K562 (cell line): Measurements from ENCODE around the gene C1orf174. TPM values are rescaled to one million over a fixed set of nuclear protein-coding genes. Genes with fewer than 3 reads are reported as not detected.

Source experiments
- ATAC-seq: fragments of 200-7000 bp; cut with Tn5 transposase; 3 replicates; pipeline ENCODE4 v1.9.1; 2020; ENCODE audit warnings: moderate library complexity
- BruUV-seq: library from RNA; stranded (reverse); fragments of 400-500 nt; replicated peaks from 2 replicates; lab custom pipeline; 2021; lab: Mats Ljungman, UMichigan
- CTCF ChIA-PET: fragments of 300-600 bp; formaldehyde crosslinking; extraction: SDS; loops from one replicate; lab custom pipeline; 2021; ENCODE audit warnings: low intra/inter-chr PET ratio; lab: Yijun Ruan, JAX
- POLR2A ChIA-PET: fragments of 300-600, 350-650 bp; sonication (Branson Sonifier 250); formaldehyde crosslinking; extraction: SDS; loops from one replicate; lab custom pipeline; 2021; ENCODE audit warnings: antibody characterized with exemption, inconsistent platforms; lab: Yijun Ruan, JAX
- DNase-seq, 4 experiments: peaks; one replicate each; pipeline versions ENCODE4 v3.0.0 to v3.0.0-alpha.2; 2011 to 2018; ENCODE audit warnings: low spot score in 3 of 4, mixed read lengths in 3 of 4; ENCODE audit errors: extremely low read depth in 1 of 4
- FAIRE-seq: peaks from 2 replicates; lab custom pipeline; 2011; peaks lifted over from hg19 to GRCh38; lab: Jason Lieb, UNC
- H2AFZ ChIP-seq: 2 replicates; pipeline ENCODE4 v1.6.0; 2011; ENCODE audit warnings: low read depth, low read length, control low read depth, inconsistent platforms
- H3K27ac ChIP-seq: fragments of 200-600 bp; 3 replicates; pipeline ENCODE4 v1.8.0; 2011; ENCODE audit warnings: low read depth, mild to moderate bottlenecking, control low read depth, inconsistent platforms, low read length, moderate library complexity, mixed read lengths; ENCODE audit errors: extremely low read depth
- H3K27me3 ChIP-seq, 2 experiments: fragments of 300-600 bp in 1 of 2; 2 replicates in 1 of 2; 3 replicates in 1 of 2; pipeline versions ENCODE4 v1.6.0 to v1.8.0; 2011; ENCODE audit warnings: inconsistent platforms in 2 of 2, low read length in 2 of 2, mild to moderate bottlenecking in 1 of 2, mixed read lengths in 1 of 2, moderate library complexity in 1 of 2; ENCODE audit not compliant: control insufficient read depth in 2 of 2, insufficient read depth in 2 of 2
- H3K36me3 ChIP-seq: fragments of 300-600 bp; 3 replicates; pipeline ENCODE4 v1.8.0; 2011; ENCODE audit warnings: mild to moderate bottlenecking, low read length, inconsistent platforms; ENCODE audit not compliant: control insufficient read depth, insufficient read depth
- H3K4me1 ChIP-seq, 2 experiments: fragments of 200-600 bp in 1 of 2; replicated peaks in 1 of 2; 2 replicates in 1 of 2; 3 replicates in 1 of 2; pipeline versions ENCODE4 v1.5.1 to v1.8.0; 2011; ENCODE audit warnings: inconsistent platforms in 2 of 2, low read length in 2 of 2, mild to moderate bottlenecking in 1 of 2, mixed read lengths in 1 of 2, moderate library complexity in 1 of 2; ENCODE audit not compliant: control insufficient read depth in 2 of 2, insufficient read depth in 2 of 2
- H3K4me2 ChIP-seq: 2 replicates; pipeline ENCODE4 v1.6.1; 2011; ENCODE audit warnings: low read length, control low read depth, inconsistent platforms, mixed read lengths; ENCODE audit not compliant: insufficient read depth
- H3K4me3 ChIP-seq: fragments of 200-600 bp; sonication (generic), shearing (Covaris generic); 2 replicates; pipeline ENCODE4 v1.5.1; 2016; ENCODE audit warnings: control low read depth, inconsistent platforms
- H3K79me2 ChIP-seq: fragments of 200-600 bp; 3 replicates; pipeline ENCODE4 v1.8.0; 2011; ENCODE audit warnings: low read length, inconsistent platforms; ENCODE audit not compliant: control insufficient read depth, insufficient read depth
- H3K9ac ChIP-seq, 2 experiments: 2 replicates each; pipeline versions ENCODE4 v1.6.0 to v1.6.1; 2011; ENCODE audit warnings: low read depth in 2 of 2, low read length in 2 of 2, control low read depth in 1 of 2, inconsistent platforms in 1 of 2, mild to moderate bottlenecking in 1 of 2, mixed read lengths in 1 of 2; ENCODE audit not compliant: insufficient read depth in 1 of 2
- H3K9me1 ChIP-seq: one replicate; pipeline ENCODE4 v1.6.0; 2011; ENCODE audit warnings: inconsistent platforms, mild to moderate bottlenecking, low read length, moderate library complexity; ENCODE audit not compliant: control insufficient read depth, insufficient read depth
- H3K9me3 ChIP-seq: replicated peaks from 2 replicates; pipeline ENCODE4 v1.5.1; 2011; ENCODE audit warnings: low read depth, low read length, inconsistent platforms; ENCODE audit not compliant: control insufficient read depth, insufficient read depth
- H4K20me1 ChIP-seq: replicated peaks from 2 replicates; pipeline ENCODE4 v1.6.1; 2011; ENCODE audit warnings: low read length, inconsistent platforms, mixed read lengths; ENCODE audit not compliant: control insufficient read depth, insufficient read depth
- BCL6 ChIP-seq: fragments of 250-450 bp; sonication (Bioruptor Pico); IDR thresholded peaks from 2 replicates; pipeline ENCODE4 v1.4.0; 2020
- BRF1 ChIP-seq: IDR thresholded peaks from 3 replicates; pipeline ENCODE4 v1.6.1; 2011; ENCODE audit warnings: borderline replicate concordance, mild to moderate bottlenecking; ENCODE audit not compliant: insufficient read length; ENCODE audit errors: extremely low read depth
- IFI16 ChIP-seq: fragments of 250-450 bp; sonication (Bioruptor Pico); IDR thresholded peaks from 2 replicates; pipeline ENCODE4 v2.1.2; 2022; ENCODE audit warnings: mild to moderate bottlenecking, inconsistent platforms
- MTA1 ChIP-seq: fragments of 450-650 bp; IDR thresholded peaks from 2 replicates; pipeline ENCODE4 v1.6.1; 2017; ENCODE audit warnings: borderline replicate concordance
- THRA ChIP-seq: fragments of 450-650 bp; IDR thresholded peaks from 2 replicates; pipeline ENCODE4 v1.6.1; 2017; ENCODE audit warnings: mild to moderate bottlenecking, moderate library complexity
- ZBTB33 ChIP-seq: sonication (generic); formaldehyde crosslinking; IDR thresholded peaks from 2 replicates; pipeline ENCODE4 v1.8.1; 2023; ENCODE audit warnings: mild to moderate bottlenecking, missing genetic modification reagents
- ZNF143 ChIP-seq: sonication (generic); formaldehyde crosslinking; IDR thresholded peaks from 2 replicates; pipeline ENCODE4 v1.9.0; 2022; ENCODE audit warnings: mild to moderate bottlenecking, missing genetic modification reagents
- ZNF3 ChIP-seq: fragments of 250-450 bp; sonication (Bioruptor Pico); IDR thresholded peaks from 2 replicates; pipeline ENCODE4 v1.5.0; 2021; ENCODE audit warnings: mild to moderate bottlenecking, moderate library complexity
- WGBS: fragments of 100-300 bp; shearing (Covaris generic); methylation state at CpG from one replicate; pipeline ENCODE4 v1.1.6; 2016; ENCODE audit warnings: low coverage, mixed read lengths; ENCODE audit not compliant: insufficient coverage; ENCODE audit errors: missing lambda C conversion rate; 5-methylcytosine and 5-hydroxymethylcytosine counted together
- in situ Hi-C: fragments of 300-500 bp; cut with MboI; formaldehyde crosslinking; loops from 4 replicates; pipeline ENCODE4 v1.15.0; 2018; ENCODE audit warnings: inconsistent platforms, mixed read lengths
- intact Hi-C: fragments of 100-400 bp; cut with micrococcal nuclease; formaldehyde crosslinking; loops from 2 replicates; pipeline ENCODE4 v1.14.2; 2022
- polyA plus RNA-seq, 8 experiments: library from polyadenylated mRNA; depleted of rRNA in 4 of 8; stranded (reverse) in 5 of 8; unstranded in 3 of 8; fragments of >200 nt; fragmentation: Nextera tagmentation in 2 of 8; fragmentation: Illumina TruSeq in 1 of 8; extraction: Ambion mirVana in 2 of 8; extraction: Trizol in 1 of 8; gene quantifications; 2 replicates each; pipeline versions ENCODE4 v1.2.1 to v1.2.3, GENCODE V29; 2011 to 2014; ENCODE audit warnings: inconsistent platforms in 1 of 8, missing spikeins in 1 of 8
- total RNA-seq, 7 experiments: library from RNA; depleted of rRNA in 6 of 7; stranded (reverse); fragments of >200 nt in 6 of 7; fragmentation: Illumina TruSeq in 2 of 7; extraction: Trizol in 2 of 7; gene quantifications; 2 replicates each; pipeline versions ENCODE4 v1.2.1 to v1.2.3, GENCODE V29; 2011 to 2021; ENCODE audit warnings: low replicate concordance in 1 of 7
- TF ChIP-seq, protein P1 (sequence below): fragments of 200-800 bp; sonication (Bioruptor generic); IDR thresholded peaks from 2 replicates; pipeline ENCODE4 v1.6.1; 2017; ENCODE audit warnings: missing genetic modification characterization, missing compliant biosample characterization
- TF ChIP-seq, protein P2 (sequence below): sonication (generic); formaldehyde crosslinking; IDR thresholded peaks from 2 replicates; pipeline ENCODE4 v1.8.0; 2022; ENCODE audit warnings: missing genetic modification reagents, mild to moderate bottlenecking, borderline replicate concordance

The C1orf174 gene
- total and polyA plus RNA-seq, 9 of the 15 experiments (the other 6 are each of a cell fraction or from before 2014, with no cell fraction given), result 38.5 to 64.9 (median 45.4) TPM

- Histone ChIP-seq H3K4me1 (peaks cover 10 to 69% of the 10 kb centered on the region in 2 experiments; a peak in 4 of 5 replicates), H3K27ac (no peak overlapping the region), H3K27me3 (peaks cover 2 to 27% of the 10 kb centered on the region in 2 experiments), H2AFZ (no peak overlapping the region), H3K9ac (no peak overlapping the region), H3K4me2 (no peak overlapping the region), H3K9me1 (no peaks in the 10 kb centered on the region), H3K4me3 (no peak overlapping the region), H3K36me3 (no peaks in the 10 kb centered on the region), H3K9me3 (no peaks in the 10 kb centered on the region), H4K20me1 (peaks cover 17% of the 10 kb centered on the region; the same call in 1 of the 2 replicates), H3K79me2 (no peaks in the 10 kb centered on the region)
- intact Hi-C loops, result loop anchor here (5.0 to 10.0 kb wide), 2 partner anchors 153 to 1835 kb away; no protein-coding TSS in a partner anchor
- ChIA-PET CTCF (interaction anchor here (0.7 kb wide), 1 partner anchor 20 kb away, joined by 3 read pairs; no protein-coding TSS in a partner anchor), POLR2A (no interaction called here)
- WGBS, result 6% methylated on average over 7 of the region's 7 CpGs
- FAIRE-seq, result no peak
- no peak for DNase-seq
- in situ Hi-C loops, result no loop called here
- no peak for ATAC-seq
- no TSS peak for BruUV-seq
- TF ChIP-seq, protein P1, sequence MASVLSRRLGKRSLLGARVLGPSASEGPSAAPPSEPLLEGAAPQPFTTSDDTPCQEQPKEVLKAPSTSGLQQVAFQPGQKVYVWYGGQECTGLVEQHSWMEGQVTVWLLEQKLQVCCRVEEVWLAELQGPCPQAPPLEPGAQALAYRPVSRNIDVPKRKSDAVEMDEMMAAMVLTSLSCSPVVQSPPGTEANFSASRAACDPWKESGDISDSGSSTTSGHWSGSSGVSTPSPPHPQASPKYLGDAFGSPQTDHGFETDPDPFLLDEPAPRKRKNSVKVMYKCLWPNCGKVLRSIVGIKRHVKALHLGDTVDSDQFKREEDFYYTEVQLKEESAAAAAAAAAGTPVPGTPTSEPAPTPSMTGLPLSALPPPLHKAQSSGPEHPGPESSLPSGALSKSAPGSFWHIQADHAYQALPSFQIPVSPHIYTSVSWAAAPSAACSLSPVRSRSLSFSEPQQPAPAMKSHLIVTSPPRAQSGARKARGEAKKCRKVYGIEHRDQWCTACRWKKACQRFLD, result no peak
- no peak for TF ChIP-seq BCL6
- no peak for TF ChIP-seq MTA1
- TF ChIP-seq ZNF143, result no peak
- TF ChIP-seq IFI16, result no peak
- no peak for TF ChIP-seq THRA
- no peak for TF ChIP-seq ZBTB33 (CRISPR knock-in tag)
- no peak for TF ChIP-seq BRF1
- TF ChIP-seq, protein P2, sequence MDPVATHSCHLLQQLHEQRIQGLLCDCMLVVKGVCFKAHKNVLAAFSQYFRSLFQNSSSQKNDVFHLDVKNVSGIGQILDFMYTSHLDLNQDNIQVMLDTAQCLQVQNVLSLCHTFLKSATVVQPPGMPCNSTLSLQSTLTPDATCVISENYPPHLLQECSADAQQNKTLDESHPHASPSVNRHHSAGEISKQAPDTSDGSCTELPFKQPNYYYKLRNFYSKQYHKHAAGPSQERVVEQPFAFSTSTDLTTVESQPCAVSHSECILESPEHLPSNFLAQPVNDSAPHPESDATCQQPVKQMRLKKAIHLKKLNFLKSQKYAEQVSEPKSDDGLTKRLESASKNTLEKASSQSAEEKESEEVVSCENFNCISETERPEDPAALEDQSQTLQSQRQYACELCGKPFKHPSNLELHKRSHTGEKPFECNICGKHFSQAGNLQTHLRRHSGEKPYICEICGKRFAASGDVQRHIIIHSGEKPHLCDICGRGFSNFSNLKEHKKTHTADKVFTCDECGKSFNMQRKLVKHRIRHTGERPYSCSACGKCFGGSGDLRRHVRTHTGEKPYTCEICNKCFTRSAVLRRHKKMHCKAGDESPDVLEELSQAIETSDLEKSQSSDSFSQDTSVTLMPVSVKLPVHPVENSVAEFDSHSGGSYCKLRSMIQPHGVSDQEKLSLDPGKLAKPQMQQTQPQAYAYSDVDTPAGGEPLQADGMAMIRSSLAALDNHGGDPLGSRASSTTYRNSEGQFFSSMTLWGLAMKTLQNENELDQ (CRISPR knock-in tag), result no peak
- TF ChIP-seq ZNF3 (CRISPR knock-in tag), result no peak
Measured at GRCh38 chr1:3909615-3910014, 9.5 kb upstream of the C1orf174 start.
